Neural crest cell (in vitro differentiated cells): ENCODE data around the gene CYSLTR2. TPM values are rescaled to one million over a fixed set of nuclear protein-coding genes. Genes with fewer than 3 reads are reported as not detected.
A peak's percentile ranks its signal among the peaks of the same experiment; 100 is the strongest.

Experiments used
- DNase-seq: peaks from one replicate; pipeline ENCODE4 v3.0.0; 2021; ENCODE audit warnings: low read depth, mixed read lengths, low spot score
- H3K27ac Mint-ChIP-seq: one replicate; pipeline ENCODE4 v1.8.0; 2021; ENCODE audit warnings: mild to moderate bottlenecking, mixed read lengths; ENCODE audit not compliant: unreplicated experiment
- H3K27me3 Mint-ChIP-seq: 2 replicates; pipeline ENCODE4 v1.8.0; 2021; ENCODE audit warnings: low read depth, mild to moderate bottlenecking, mixed read lengths
- H3K36me3 Mint-ChIP-seq: 2 replicates; pipeline ENCODE4 v1.8.0; 2021; ENCODE audit warnings: low read depth, mild to moderate bottlenecking, mixed read lengths
- H3K4me1 Mint-ChIP-seq: 2 replicates; pipeline ENCODE4 v1.8.0; 2021; ENCODE audit warnings: mixed read lengths
- H3K4me3 Mint-ChIP-seq: one replicate; pipeline ENCODE4 v1.8.0; 2021; ENCODE audit warnings: mild to moderate bottlenecking, mixed read lengths
- H3K9me3 Mint-ChIP-seq: 2 replicates; pipeline ENCODE4 v1.8.0; 2021; ENCODE audit warnings: mixed read lengths
- CTCF ChIP-seq: fragments of 200-600 bp; sonication (generic); conservative IDR thresholded peaks from 2 replicates; pipeline ENCODE4 v1.5.0; 2021; ENCODE audit warnings: antibody characterized with exemption, mild to moderate bottlenecking
- total RNA-seq: library from RNA; stranded (reverse); gene quantifications from 2 replicates; pipeline ENCODE4 v1.2.1, GENCODE V29; 2021

CYSLTR2 gene
- total RNA-seq, 1 donor from 2014 or later, result not detected

GRCh38 chr13:48728876-48729275 is 75.1 kb downstream of the CYSLTR2 start:
- Mint-ChIP-seq H3K4me3 (no peak overlapping the region), H3K4me1 (peaks cover 3% of the 10 kb centered on the region), H3K27me3 (no peaks in the 10 kb centered on the region), H3K36me3 (no peaks in the 10 kb centered on the region), H3K9me3 (peaks cover 7% of the 10 kb centered on the region), H3K27ac (no peak overlapping the region)
- no peak for DNase-seq
- TF ChIP-seq CTCF, result no peak

- H3K36me3 Mint-ChIP-seq, result no peaks in the 10 kb centered on the region
- TF ChIP-seq CTCF, result no peak
- DNase-seq, result no peak
- no peak overlapping the region for H3K27ac Mint-ChIP-seq
- no peak overlapping the region for H3K4me3 Mint-ChIP-seq
- H3K27me3 Mint-ChIP-seq, result no peaks in the 10 kb centered on the region
- H3K4me1 Mint-ChIP-seq, result peaks cover 3% of the 10 kb centered on the region
- peaks cover 7% of the 10 kb centered on the region for H3K9me3 Mint-ChIP-seq
Measured at GRCh38 chr13:48729856-48730255, 76.1 kb downstream of the CYSLTR2 start.

- Mint-ChIP-seq H3K36me3 (no peaks in the 10 kb centered on the region), H3K4me3 (no peak overlapping the region), H3K9me3 (peaks cover 2% of the 10 kb centered on the region), H3K27me3 (no peaks in the 10 kb centered on the region), H3K27ac (no peak overlapping the region), H3K4me1 (peaks cover 3% of the 10 kb centered on the region)
- TF ChIP-seq CTCF, result no peak
- no peak for DNase-seq
Measured at GRCh38 chr13:48731001-48731658, 77.4 kb downstream of the CYSLTR2 start.

GRCh38 chr13:48731957-48732569 is 78.3 kb downstream of the CYSLTR2 start:
- TF ChIP-seq CTCF, result peak; percentile 73
- peak; percentile 56 for DNase-seq
- H3K27ac Mint-ChIP-seq, result no peak overlapping the region
- no peaks in the 10 kb centered on the region for H3K27me3 Mint-ChIP-seq
- H3K36me3 Mint-ChIP-seq, result no peaks in the 10 kb centered on the region
- peaks cover 3% of the 10 kb centered on the region for H3K4me1 Mint-ChIP-seq
- no peak overlapping the region for H3K4me3 Mint-ChIP-seq
- peaks cover 2% of the 10 kb centered on the region for H3K9me3 Mint-ChIP-seq

- H3K4me1 Mint-ChIP-seq, result peaks cover 3% of the 10 kb centered on the region
- DNase-seq, result no peak
- TF ChIP-seq CTCF, result no peak
- no peaks in the 10 kb centered on the region for H3K27me3 Mint-ChIP-seq
- H3K36me3 Mint-ChIP-seq, result no peaks in the 10 kb centered on the region
- no peak overlapping the region for H3K4me3 Mint-ChIP-seq
- no peak overlapping the region for H3K27ac Mint-ChIP-seq
- H3K9me3 Mint-ChIP-seq, result peaks cover 2% of the 10 kb centered on the region
Measured at GRCh38 chr13:48733739-48734335, 80.1 kb downstream of the CYSLTR2 start.
